ENCODE results near the gene OR5AU1.
"Not testable (repeated sequence)": the region's sequence is repeated elsewhere in the genome, so short reads cannot be mapped to it uniquely, and the experiment has no call there.

Gene OR5AU1

GRCh38 chr14:21171128-21171527, 15.3 kb upstream of the OR5AU1 start:
- DNase-seq (ENCODE audit: low read depth): peak; percentile 21

- DNase-seq (ENCODE audit: low read depth): no peak
Observed at GRCh38 chr14:21169573-21169972, 13.7 kb upstream of the OR5AU1 start.

GRCh38 chr14:21168055-21168454, 12.2 kb upstream of the OR5AU1 start:
- peak; percentile 18 for DNase-seq (ENCODE audit: low read depth)

GRCh38 chr14:21165670-21166069, 9.8 kb upstream of the OR5AU1 start:
- not testable (repeated sequence) for DNase-seq (ENCODE audit: low read depth)

- DNase-seq (ENCODE audit: low read depth): peak; percentile 58
Observed at GRCh38 chr14:21165002-21165605, 9.2 kb upstream of the OR5AU1 start.

- no peak for DNase-seq (ENCODE audit: low read depth)
Observed at GRCh38 chr14:21163871-21164291, 8.0 kb upstream of the OR5AU1 start.

- DNase-seq (ENCODE audit: low read depth): no peak
Observed at GRCh38 chr14:21162081-21162480, 6.2 kb upstream of the OR5AU1 start.

- DNase-seq (ENCODE audit: low read depth): no peak
Observed at GRCh38 chr14:21160061-21160610, 4.3 kb upstream of the OR5AU1 start.

GRCh38 chr14:21158175-21158574, 2.3 kb upstream of the OR5AU1 start:
- peak; percentile 16 for DNase-seq (ENCODE audit: low read depth)

- no peak for DNase-seq (ENCODE audit: low read depth)
Observed at GRCh38 chr14:21149641-21150367, 6.1 kb downstream of the OR5AU1 start.

GRCh38 chr14:21145437-21145836, 10.4 kb downstream of the OR5AU1 start:
- DNase-seq (ENCODE audit: low read depth): no peak

- no peak for DNase-seq (ENCODE audit: low read depth)
Observed at GRCh38 chr14:21142357-21142756, 13.5 kb downstream of the OR5AU1 start.

- DNase-seq (ENCODE audit: low read depth): peak; percentile 5
Observed at GRCh38 chr14:21136024-21136423, 19.8 kb downstream of the OR5AU1 start.

GRCh38 chr14:21133901-21134300, 22.0 kb downstream of the OR5AU1 start:
- DNase-seq (ENCODE audit: low read depth): no peak

- DNase-seq (ENCODE audit: low read depth): no peak
Observed at GRCh38 chr14:21123429-21123828, 32.4 kb downstream of the OR5AU1 start.

GRCh38 chr14:21121122-21121521, 34.7 kb downstream of the OR5AU1 start:
- no peak for DNase-seq (ENCODE audit: low read depth)

- no peak for DNase-seq (ENCODE audit: low read depth)
Observed at GRCh38 chr14:21120686-21121085, 35.2 kb downstream of the OR5AU1 start.

- no peak for DNase-seq (ENCODE audit: low read depth)
Observed at GRCh38 chr14:21118933-21119332, 36.9 kb downstream of the OR5AU1 start.

- no peak for DNase-seq (ENCODE audit: low read depth)
Observed at GRCh38 chr14:21113369-21113768, 42.5 kb downstream of the OR5AU1 start.

- no peak for DNase-seq (ENCODE audit: low read depth)
Observed at GRCh38 chr14:21112255-21112654, 43.6 kb downstream of the OR5AU1 start.

GRCh38 chr14:21109377-21110138, 46.3 kb downstream of the OR5AU1 start:
- peak; percentile 15 for DNase-seq (ENCODE audit: low read depth)

- no peak for DNase-seq (ENCODE audit: low read depth)
Observed at GRCh38 chr14:21108791-21109190, 47.1 kb downstream of the OR5AU1 start.

Measured in amniotic epithelial cell (primary cell).